ENCODE data around the gene MARS1.
A peak's percentile ranks its signal among the peaks of the same experiment; 100 is the strongest.

MARS1 gene

DNA sequence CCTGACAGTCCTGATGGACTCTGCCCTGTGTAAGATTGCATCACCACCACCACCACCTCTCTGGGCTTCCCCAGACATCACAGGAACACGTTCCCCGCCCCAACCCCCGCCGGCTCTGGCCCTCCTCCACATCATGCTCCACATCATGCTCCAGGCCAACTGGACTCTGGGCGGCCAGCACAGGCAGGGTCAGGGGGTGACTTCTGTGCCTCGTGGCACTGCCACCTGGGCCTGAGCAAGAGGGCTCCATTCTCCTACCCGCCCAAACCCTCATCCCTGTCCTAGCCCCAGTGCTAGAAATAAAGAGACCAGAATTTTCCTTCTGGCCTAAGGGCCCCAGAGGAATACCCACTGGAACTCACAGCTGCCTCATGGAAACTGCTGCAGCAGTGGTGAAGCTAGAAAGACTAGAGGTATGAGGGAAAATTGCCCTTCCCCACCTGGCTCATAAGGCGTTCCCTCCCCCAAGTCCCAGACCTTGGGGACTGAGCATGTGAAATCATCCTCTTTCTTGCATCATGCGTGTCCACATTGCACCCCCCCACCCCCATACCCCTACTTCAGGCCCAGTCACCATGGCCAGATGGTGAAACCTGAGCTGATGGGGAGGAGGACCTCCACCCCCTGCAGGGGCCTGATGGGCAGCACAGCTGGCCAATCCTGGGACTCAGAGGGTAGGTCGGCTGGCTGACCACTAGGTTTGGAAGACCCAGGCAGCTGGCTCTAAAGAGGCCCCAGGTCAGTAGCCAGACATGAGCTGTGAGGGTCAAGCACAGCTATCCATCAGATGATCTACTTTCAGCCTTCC is 33.1 kb upstream of the MARS1 start, which contains the start of gene INHBE (continued):
- TF ChIP-seq, protein P1, sequence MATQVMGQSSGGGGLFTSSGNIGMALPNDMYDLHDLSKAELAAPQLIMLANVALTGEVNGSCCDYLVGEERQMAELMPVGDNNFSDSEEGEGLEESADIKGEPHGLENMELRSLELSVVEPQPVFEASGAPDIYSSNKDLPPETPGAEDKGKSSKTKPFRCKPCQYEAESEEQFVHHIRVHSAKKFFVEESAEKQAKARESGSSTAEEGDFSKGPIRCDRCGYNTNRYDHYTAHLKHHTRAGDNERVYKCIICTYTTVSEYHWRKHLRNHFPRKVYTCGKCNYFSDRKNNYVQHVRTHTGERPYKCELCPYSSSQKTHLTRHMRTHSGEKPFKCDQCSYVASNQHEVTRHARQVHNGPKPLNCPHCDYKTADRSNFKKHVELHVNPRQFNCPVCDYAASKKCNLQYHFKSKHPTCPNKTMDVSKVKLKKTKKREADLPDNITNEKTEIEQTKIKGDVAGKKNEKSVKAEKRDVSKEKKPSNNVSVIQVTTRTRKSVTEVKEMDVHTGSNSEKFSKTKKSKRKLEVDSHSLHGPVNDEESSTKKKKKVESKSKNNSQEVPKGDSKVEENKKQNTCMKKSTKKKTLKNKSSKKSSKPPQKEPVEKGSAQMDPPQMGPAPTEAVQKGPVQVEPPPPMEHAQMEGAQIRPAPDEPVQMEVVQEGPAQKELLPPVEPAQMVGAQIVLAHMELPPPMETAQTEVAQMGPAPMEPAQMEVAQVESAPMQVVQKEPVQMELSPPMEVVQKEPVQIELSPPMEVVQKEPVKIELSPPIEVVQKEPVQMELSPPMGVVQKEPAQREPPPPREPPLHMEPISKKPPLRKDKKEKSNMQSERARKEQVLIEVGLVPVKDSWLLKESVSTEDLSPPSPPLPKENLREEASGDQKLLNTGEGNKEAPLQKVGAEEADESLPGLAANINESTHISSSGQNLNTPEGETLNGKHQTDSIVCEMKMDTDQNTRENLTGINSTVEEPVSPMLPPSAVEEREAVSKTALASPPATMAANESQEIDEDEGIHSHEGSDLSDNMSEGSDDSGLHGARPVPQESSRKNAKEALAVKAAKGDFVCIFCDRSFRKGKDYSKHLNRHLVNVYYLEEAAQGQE (tag by site-specific recombination; IDR thresholded peaks at IDR 0.05): no peak
- peak; percentile 45; the same call in 1 of the 2 replicates for TF ChIP-seq ZNF707 (tag by site-specific recombination; IDR thresholded peaks at IDR 0.05)
- no peak for TF ChIP-seq ZNF112 (tag by site-specific recombination; IDR thresholded peaks at IDR 0.05)
- no peak for TF ChIP-seq ZNF792 (tag by site-specific recombination; IDR thresholded peaks at IDR 0.05)
- TF ChIP-seq, protein P2, sequence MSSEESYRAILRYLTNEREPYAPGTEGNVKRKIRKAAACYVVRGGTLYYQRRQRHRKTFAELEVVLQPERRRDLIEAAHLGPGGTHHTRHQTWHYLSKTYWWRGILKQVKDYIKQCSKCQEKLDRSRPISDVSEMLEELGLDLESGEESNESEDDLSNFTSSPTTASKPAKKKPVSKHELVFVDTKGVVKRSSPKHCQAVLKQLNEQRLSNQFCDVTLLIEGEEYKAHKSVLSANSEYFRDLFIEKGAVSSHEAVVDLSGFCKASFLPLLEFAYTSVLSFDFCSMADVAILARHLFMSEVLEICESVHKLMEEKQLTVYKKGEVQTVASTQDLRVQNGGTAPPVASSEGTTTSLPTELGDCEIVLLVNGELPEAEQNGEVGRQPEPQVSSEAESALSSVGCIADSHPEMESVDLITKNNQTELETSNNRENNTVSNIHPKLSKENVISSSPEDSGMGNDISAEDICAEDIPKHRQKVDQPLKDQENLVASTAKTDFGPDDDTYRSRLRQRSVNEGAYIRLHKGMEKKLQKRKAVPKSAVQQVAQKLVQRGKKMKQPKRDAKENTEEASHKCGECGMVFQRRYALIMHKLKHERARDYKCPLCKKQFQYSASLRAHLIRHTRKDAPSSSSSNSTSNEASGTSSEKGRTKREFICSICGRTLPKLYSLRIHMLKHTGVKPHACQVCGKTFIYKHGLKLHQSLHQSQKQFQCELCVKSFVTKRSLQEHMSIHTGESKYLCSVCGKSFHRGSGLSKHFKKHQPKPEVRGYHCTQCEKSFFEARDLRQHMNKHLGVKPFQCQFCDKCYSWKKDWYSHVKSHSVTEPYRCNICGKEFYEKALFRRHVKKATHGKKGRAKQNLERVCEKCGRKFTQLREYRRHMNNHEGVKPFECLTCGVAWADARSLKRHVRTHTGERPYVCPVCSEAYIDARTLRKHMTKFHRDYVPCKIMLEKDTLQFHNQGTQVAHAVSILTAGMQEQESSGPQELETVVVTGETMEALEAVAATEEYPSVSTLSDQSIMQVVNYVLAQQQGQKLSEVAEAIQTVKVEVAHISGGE (tag by site-specific recombination; conservative IDR thresholded peaks at IDR 0.05; ENCODE audit: low read depth): no peak
- no peak for TF ChIP-seq ZNF274 (IDR thresholded peaks at IDR 0.05; ENCODE audit: low read length)
- no peak for TF ChIP-seq ZNF274 (tag by site-specific recombination; IDR thresholded peaks at IDR 0.05; ENCODE audit: borderline replicate concordance)
- peak; percentile 75; the same call in 1 of the 2 replicates for TF ChIP-seq ZNF610 (tag by site-specific recombination; IDR thresholded peaks at IDR 0.05; ENCODE audit: borderline replicate concordance)
- TF ChIP-seq, protein P3, sequence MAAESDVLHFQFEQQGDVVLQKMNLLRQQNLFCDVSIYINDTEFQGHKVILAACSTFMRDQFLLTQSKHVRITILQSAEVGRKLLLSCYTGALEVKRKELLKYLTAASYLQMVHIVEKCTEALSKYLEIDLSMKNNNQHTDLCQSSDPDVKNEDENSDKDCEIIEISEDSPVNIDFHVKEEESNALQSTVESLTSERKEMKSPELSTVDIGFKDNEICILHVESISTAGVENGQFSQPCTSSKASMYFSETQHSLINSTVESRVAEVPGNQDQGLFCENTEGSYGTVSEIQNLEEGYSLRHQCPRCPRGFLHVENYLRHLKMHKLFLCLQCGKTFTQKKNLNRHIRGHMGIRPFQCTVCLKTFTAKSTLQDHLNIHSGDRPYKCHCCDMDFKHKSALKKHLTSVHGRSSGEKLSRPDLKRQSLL (tag by site-specific recombination; IDR thresholded peaks at IDR 0.05): no peak
- no peak for TF ChIP-seq ZNF791 (tag by site-specific recombination; IDR thresholded peaks at IDR 0.05)
- TF ChIP-seq ZNF24 (tag by site-specific recombination; IDR thresholded peaks at IDR 0.05): no peak; the same call in 1 of the 2 replicates
- TF ChIP-seq, protein P4, sequence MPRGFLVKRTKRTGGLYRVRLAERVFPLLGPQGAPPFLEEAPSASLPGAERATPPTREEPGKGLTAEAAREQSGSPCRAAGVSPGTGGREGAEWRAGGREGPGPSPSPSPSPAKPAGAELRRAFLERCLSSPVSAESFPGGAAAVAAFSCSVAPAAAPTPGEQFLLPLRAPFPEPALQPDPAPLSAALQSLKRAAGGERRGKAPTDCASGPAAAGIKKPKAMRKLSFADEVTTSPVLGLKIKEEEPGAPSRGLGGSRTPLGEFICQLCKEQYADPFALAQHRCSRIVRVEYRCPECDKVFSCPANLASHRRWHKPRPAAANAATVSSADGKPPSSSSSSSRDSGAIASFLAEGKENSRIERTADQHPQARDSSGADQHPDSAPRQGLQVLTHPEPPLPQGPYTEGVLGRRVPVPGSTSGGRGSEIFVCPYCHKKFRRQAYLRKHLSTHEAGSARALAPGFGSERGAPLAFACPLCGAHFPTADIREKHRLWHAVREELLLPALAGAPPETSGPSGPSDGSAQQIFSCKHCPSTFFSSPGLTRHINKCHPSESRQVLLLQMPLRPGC (tag by site-specific recombination; IDR thresholded peaks at IDR 0.05): peak; percentile 28; the same call in 1 of the 2 replicates
- no peak for TF ChIP-seq ZNF664 (tag by site-specific recombination; IDR thresholded peaks at IDR 0.05)
- TF ChIP-seq ZNF777 (tag by site-specific recombination; IDR thresholded peaks at IDR 0.05; ENCODE audit: borderline replicate concordance): no peak
- TF ChIP-seq, protein P5, sequence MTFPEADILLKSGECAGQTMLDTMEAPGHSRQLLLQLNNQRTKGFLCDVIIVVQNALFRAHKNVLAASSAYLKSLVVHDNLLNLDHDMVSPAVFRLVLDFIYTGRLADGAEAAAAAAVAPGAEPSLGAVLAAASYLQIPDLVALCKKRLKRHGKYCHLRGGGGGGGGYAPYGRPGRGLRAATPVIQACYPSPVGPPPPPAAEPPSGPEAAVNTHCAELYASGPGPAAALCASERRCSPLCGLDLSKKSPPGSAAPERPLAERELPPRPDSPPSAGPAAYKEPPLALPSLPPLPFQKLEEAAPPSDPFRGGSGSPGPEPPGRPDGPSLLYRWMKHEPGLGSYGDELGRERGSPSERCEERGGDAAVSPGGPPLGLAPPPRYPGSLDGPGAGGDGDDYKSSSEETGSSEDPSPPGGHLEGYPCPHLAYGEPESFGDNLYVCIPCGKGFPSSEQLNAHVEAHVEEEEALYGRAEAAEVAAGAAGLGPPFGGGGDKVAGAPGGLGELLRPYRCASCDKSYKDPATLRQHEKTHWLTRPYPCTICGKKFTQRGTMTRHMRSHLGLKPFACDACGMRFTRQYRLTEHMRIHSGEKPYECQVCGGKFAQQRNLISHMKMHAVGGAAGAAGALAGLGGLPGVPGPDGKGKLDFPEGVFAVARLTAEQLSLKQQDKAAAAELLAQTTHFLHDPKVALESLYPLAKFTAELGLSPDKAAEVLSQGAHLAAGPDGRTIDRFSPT (tag by site-specific recombination; IDR thresholded peaks at IDR 0.05): no peak
- TF ChIP-seq ZNF37A (tag by site-specific recombination; IDR thresholded peaks at IDR 0.05): no peak
- TF ChIP-seq SP7 (tag by site-specific recombination; IDR thresholded peaks at IDR 0.05): peak; percentile 69
- no peak for TF ChIP-seq TCF7L2 (IDR thresholded peaks at IDR 0.05; ENCODE audit: borderline replicate concordance, low read depth, low read length)
- 0 out of 2 replicates have a peak, but pooled peaks have one; percentile 30 for TF ChIP-seq ZNF843 (tag by site-specific recombination; IDR thresholded peaks at IDR 0.05)
- TF ChIP-seq ZFP3 (tag by site-specific recombination; IDR thresholded peaks at IDR 0.05; ENCODE audit: low read depth): no peak
- no peak for TF ChIP-seq SALL2 (tag by site-specific recombination; IDR thresholded peaks at IDR 0.05; ENCODE audit: borderline replicate concordance)
- TF ChIP-seq ZNF311 (tag by site-specific recombination; IDR thresholded peaks at IDR 0.05; ENCODE audit: borderline replicate concordance): no peak
- TF ChIP-seq ZNF155 (tag by site-specific recombination; IDR thresholded peaks at IDR 0.05): no peak
- peak; percentile 63 for TF ChIP-seq ZBTB48 (tag by site-specific recombination; IDR thresholded peaks at IDR 0.05)
- 0 out of 2 replicates have a peak, but pooled peaks have one; percentile 39 for TF ChIP-seq KLF7 (tag by site-specific recombination; IDR thresholded peaks at IDR 0.05; ENCODE audit: borderline replicate concordance)
- no peak for TF ChIP-seq ZNF19 (tag by site-specific recombination; IDR thresholded peaks at IDR 0.05; ENCODE audit: low read depth)
- no peak for TF ChIP-seq BCL11A (tag by site-specific recombination; IDR thresholded peaks at IDR 0.05; ENCODE audit: low read depth)
- TF ChIP-seq ZBTB8A (tag by site-specific recombination; IDR thresholded peaks at IDR 0.05): no peak
